Neural cell (in vitro differentiated cells): ENCODE data around the gene INAVA. TPM values are rescaled to one million over a fixed set of nuclear protein-coding genes. Genes with fewer than 3 reads are reported as not detected.

Experiments
- H2AFZ ChIP-seq: fragments of 200-600, 300-800 bp; sonication (generic), shearing (Covaris generic); 2 replicates; pipeline ENCODE4 v1.6.0; 2014; ENCODE audit warnings: low read depth, mild to moderate bottlenecking, antibody characterized with exemption, low read length, moderate library complexity
- H3F3A ChIP-seq: fragments of 200-600 bp; shearing (Covaris generic); 2 replicates; pipeline ENCODE4 v1.6.1; 2016; ENCODE audit warnings: mild to moderate bottlenecking, moderate library complexity, mixed read lengths, antibody characterized with exemption, low read length; ENCODE audit not compliant: insufficient read depth, poor library complexity, severe bottlenecking
- H3K27ac ChIP-seq: fragments of 200-600, 300-800 bp; sonication (generic), shearing (Covaris generic); 2 replicates; pipeline ENCODE4 v1.5.1; 2014; ENCODE audit warnings: mild to moderate bottlenecking, low read length, moderate library complexity
- H3K27me3 ChIP-seq: fragments of 300-800, 200-600 bp; sonication (generic), shearing (Covaris generic); 2 replicates; pipeline ENCODE4 v1.6.0; 2014; ENCODE audit warnings: mild to moderate bottlenecking, low read depth, low read length, moderate library complexity; ENCODE audit not compliant: insufficient read depth
- H3K36me3 ChIP-seq: fragments of 300-800, 200-600 bp; sonication (generic), shearing (Covaris generic); 2 replicates; pipeline ENCODE4 v1.5.1; 2014; ENCODE audit warnings: mild to moderate bottlenecking, antibody characterized with exemption, low read length, moderate library complexity; ENCODE audit not compliant: insufficient read depth
- H3K4me2 ChIP-seq: fragments of 300-800, 200-600 bp; sonication (generic), shearing (Covaris generic); 2 replicates; pipeline ENCODE4 v1.6.0; 2014; ENCODE audit warnings: mild to moderate bottlenecking, low read length
- H3K4me3 ChIP-seq: fragments of 300-800, 200-600 bp; sonication (generic), shearing (Covaris generic); 2 replicates; pipeline ENCODE4 v1.5.1; 2014; ENCODE audit warnings: mild to moderate bottlenecking, low read length, moderate library complexity
- H3K79me2 ChIP-seq: fragments of 200-600 bp; shearing (Covaris generic); replicated peaks from 2 replicates; pipeline ENCODE4 v1.6.0; 2014; ENCODE audit warnings: mild to moderate bottlenecking, low read length, moderate library complexity; ENCODE audit not compliant: insufficient read depth
- H3K9ac ChIP-seq: fragments of 300-800, 200-600 bp; sonication (generic), shearing (Covaris generic); 2 replicates; pipeline ENCODE4 v1.6.1; 2016; ENCODE audit warnings: mild to moderate bottlenecking, low read length, mixed read lengths
- H3K9me2 ChIP-seq: fragments of 200-600 bp; shearing (Covaris generic); 2 replicates; pipeline ENCODE4 v1.6.1; 2016; ENCODE audit warnings: mild to moderate bottlenecking, low read length, mixed read lengths; ENCODE audit not compliant: insufficient read depth
- H3K9me3 ChIP-seq: fragments of 200-600, 300-800 bp; sonication (generic), shearing (Covaris generic); 2 replicates; pipeline ENCODE4 v1.6.1; 2016; ENCODE audit warnings: mild to moderate bottlenecking, mixed run types, low read length, moderate library complexity, mixed read lengths
- H4K20me1 ChIP-seq: fragments of 200-600 bp; shearing (Covaris generic); 2 replicates; pipeline ENCODE4 v1.6.1; 2016; ENCODE audit warnings: mild to moderate bottlenecking, mixed run types; ENCODE audit not compliant: insufficient read depth
- CTCF ChIP-seq: fragments of 450-650 bp; IDR thresholded peaks from 2 replicates; pipeline ENCODE4 v1.5.1; 2014; ENCODE audit warnings: antibody characterized with exemption, mild to moderate bottlenecking, moderate library complexity; ENCODE audit not compliant: poor library complexity, severe bottlenecking
- EP300 ChIP-seq: fragments of 450-650 bp; conservative IDR thresholded peaks from 2 replicates; pipeline ENCODE4 v1.6.1; 2014; ENCODE audit warnings: antibody characterized with exemption, mild to moderate bottlenecking, moderate library complexity; ENCODE audit not compliant: poor library complexity, severe bottlenecking
- EZH2 ChIP-seq: fragments of 200-600, 300-800 bp; shearing (Covaris generic), sonication (generic); IDR thresholded peaks from 2 replicates; pipeline ENCODE4 v1.6.1; 2014; ENCODE audit warnings: antibody characterized with exemption, low read length, borderline replicate concordance, mild to moderate bottlenecking; ENCODE audit not compliant: insufficient read depth, poor library complexity, severe bottlenecking
- MXI1 ChIP-seq: fragments of 450-650 bp; conservative IDR thresholded peaks from 2 replicates; pipeline ENCODE4 v1.6.1; 2014; ENCODE audit warnings: antibody characterized with exemption, mild to moderate bottlenecking; ENCODE audit not compliant: poor library complexity, severe bottlenecking
- POLR2AphosphoS5 ChIP-seq: IDR thresholded peaks from 2 replicates; pipeline ENCODE4 v1.6.1; 2012
- RAD21 ChIP-seq: fragments of 450-650 bp; conservative IDR thresholded peaks from 2 replicates; pipeline ENCODE4 v1.6.1; 2014; ENCODE audit warnings: antibody characterized with exemption, mild to moderate bottlenecking, moderate library complexity
- REST ChIP-seq: IDR thresholded peaks from 2 replicates; pipeline ENCODE4 v1.6.1; 2012; ENCODE audit warnings: borderline replicate concordance
- SMC3 ChIP-seq: fragments of 450-650 bp; conservative IDR thresholded peaks from 2 replicates; pipeline ENCODE4 v1.6.1; 2014; ENCODE audit warnings: antibody characterized with exemption, mild to moderate bottlenecking, moderate library complexity; ENCODE audit not compliant: poor library complexity
- TAF1 ChIP-seq: IDR thresholded peaks from 2 replicates; pipeline ENCODE4 v1.6.1; 2012; ENCODE audit warnings: low read depth
- polyA plus RNA-seq: library from polyadenylated mRNA; depleted of rRNA; stranded (reverse); fragments of >200 nt; gene quantifications from 2 replicates; pipeline ENCODE4 v1.2.3, GENCODE V29; 2014

The INAVA gene
- polyA plus RNA-seq, 1 donor from 2014 or later = 1.3 TPM

GRCh38 chr1:200905411-200906052 lies 10.8 kb downstream of the INAVA start:
- TF ChIP-seq TAF1 (no peak), REST (no peak), EZH2 (no peak), SMC3 (no peak), MXI1 (no peak), RAD21 (no peak), POLR2AphosphoS5 (no peak), CTCF (no peak), EP300 (no peak)
- no peaks in the 10 kb centered on the region for H3K36me3 ChIP-seq

GRCh38 chr1:200906491-200906890 lies 11.8 kb downstream of the INAVA start:
- no peaks in the 10 kb centered on the region for H4K20me1 ChIP-seq

More at GRCh38 chr1:200905411-200906052, 10.8 kb downstream of the INAVA start:
- H3F3A ChIP-seq = no peaks in the 10 kb centered on the region
- H3K27ac ChIP-seq = no peak overlapping the region
- H3K9me2 ChIP-seq = no peaks in the 10 kb centered on the region
- no peak overlapping the region for H2AFZ ChIP-seq
- no peak overlapping the region for H3K9ac ChIP-seq
- H4K20me1 ChIP-seq = no peaks in the 10 kb centered on the region
- no peaks in the 10 kb centered on the region for H3K79me2 ChIP-seq
- no peak overlapping the region for H3K4me2 ChIP-seq
- H3K4me3 ChIP-seq = no peak overlapping the region
- no peaks in the 10 kb centered on the region for H3K27me3 ChIP-seq
- no peaks in the 10 kb centered on the region for H3K9me3 ChIP-seq

More at GRCh38 chr1:200906491-200906890, 11.8 kb downstream of the INAVA start:
- no peak overlapping the region for H3K4me3 ChIP-seq
- no peak overlapping the region for H3K9ac ChIP-seq
- no peaks in the 10 kb centered on the region for H3K79me2 ChIP-seq
- H2AFZ ChIP-seq = no peak overlapping the region
- H3K27me3 ChIP-seq = no peaks in the 10 kb centered on the region
- TF ChIP-seq SMC3 (no peak), EP300 (no peak), REST (no peak), MXI1 (no peak), POLR2AphosphoS5 (no peak), CTCF (no peak), TAF1 (no peak), EZH2 (no peak), RAD21 (no peak)
- no peak overlapping the region for H3K27ac ChIP-seq
- H3K36me3 ChIP-seq = no peaks in the 10 kb centered on the region
- H3K9me2 ChIP-seq = no peaks in the 10 kb centered on the region
- H3K9me3 ChIP-seq = no peaks in the 10 kb centered on the region
- H3F3A ChIP-seq = no peaks in the 10 kb centered on the region
- H3K4me2 ChIP-seq = no peak overlapping the region
